GM12874 (cell line): ENCODE data around the gene ALG2.

Experiments
- CTCF ChIP-seq: IDR thresholded peaks from 2 replicates; pipeline ENCODE4 v1.5.1; 2011; ENCODE audit warnings: low read depth, mild to moderate bottlenecking, control low read depth, low read length, moderate library complexity; ENCODE audit not compliant: insufficient read depth

Gene ALG2

GRCh38 chr9:99235069-99235468 lies 13.3 kb upstream of the ALG2 start:
- TF ChIP-seq CTCF: no peak

DNA sequence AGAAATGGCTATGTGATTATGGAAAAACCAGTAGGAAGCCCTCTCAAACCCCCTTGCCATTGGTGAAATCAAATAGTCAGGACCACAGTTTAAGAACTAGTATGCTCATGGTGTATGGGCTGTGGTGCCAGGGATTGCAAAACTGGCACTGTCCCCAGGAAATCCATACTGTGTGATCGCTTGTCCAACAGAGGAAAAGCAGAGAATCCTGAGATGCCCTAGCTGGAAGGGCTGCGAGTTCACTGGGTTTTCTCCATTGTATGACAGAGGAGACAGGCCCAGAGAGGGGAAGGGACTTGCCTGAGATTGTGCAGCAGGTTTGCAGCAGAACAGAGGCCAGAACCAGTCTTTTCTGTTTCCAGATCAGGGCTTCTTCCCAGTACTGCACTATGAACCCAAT lies 12.9 kb upstream of the ALG2 start:
- no peak for TF ChIP-seq CTCF

DNA sequence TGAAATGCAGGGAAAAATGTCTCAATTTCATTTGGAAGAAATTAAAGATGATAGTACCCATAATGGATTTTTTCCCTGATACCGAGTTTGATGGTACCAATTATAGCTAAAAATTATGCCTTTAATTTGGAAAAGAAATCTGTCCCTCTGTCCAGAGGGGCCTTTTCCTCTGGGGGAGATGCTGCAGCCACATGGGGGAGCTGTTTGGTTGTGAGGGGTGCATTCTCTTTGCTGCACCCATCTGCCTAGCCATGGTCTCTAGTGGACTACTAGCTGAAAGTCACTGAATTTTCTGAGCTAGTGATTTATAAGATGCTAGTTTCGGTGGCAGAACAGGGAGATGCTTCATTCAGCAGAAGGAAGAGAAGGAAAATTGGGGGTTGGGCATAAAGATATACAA lies 10.0 kb upstream of the ALG2 start:
- peak; percentile 76 for TF ChIP-seq CTCF

- TF ChIP-seq CTCF: no peak
These were observed 8.5 kb upstream of the ALG2 start for GRCh38 chr9:99230206-99230605.

GRCh38 chr9:99226054-99226453 lies 4.3 kb upstream of the ALG2 start:
- no peak for TF ChIP-seq CTCF

- no peak for TF ChIP-seq CTCF
These were observed 2.7 kb upstream of the ALG2 start for GRCh38 chr9:99224445-99224844.

GRCh38 chr9:99222416-99223270 lies 901 bp upstream of the ALG2 start:
- no peak for TF ChIP-seq CTCF

- TF ChIP-seq CTCF: no peak
These were observed 499 bp downstream of the ALG2 start for GRCh38 chr9:99221266-99221620.
